Lower leg skin (tissue), 3 donors: ENCODE data around the gene NPIPB9.
"Not testable (repeated sequence)": the region's sequence is repeated elsewhere in the genome, so short reads cannot be mapped to it uniquely, and the experiment has no call there.

ENCODE experiments used
- POLR2A ChIP-seq, 2 donors: fragments of 450-650 bp; IDR thresholded peaks; one replicate each; pipeline ENCODE4 v1.6.1; 2016 to 2017; ENCODE audit warnings: antibody characterized with exemption in 2 of 2, mild to moderate bottlenecking in 1 of 2, moderate library complexity in 1 of 2
- TF ChIP-seq, protein P1 (sequence below), 3 donors: fragments of 450-650 bp; IDR thresholded peaks; one replicate each; pipeline ENCODE4 v1.5.1; 2016; ENCODE audit warnings: antibody characterized with exemption in 3 of 3, mild to moderate bottlenecking in 3 of 3, moderate library complexity in 2 of 3

DNA sequence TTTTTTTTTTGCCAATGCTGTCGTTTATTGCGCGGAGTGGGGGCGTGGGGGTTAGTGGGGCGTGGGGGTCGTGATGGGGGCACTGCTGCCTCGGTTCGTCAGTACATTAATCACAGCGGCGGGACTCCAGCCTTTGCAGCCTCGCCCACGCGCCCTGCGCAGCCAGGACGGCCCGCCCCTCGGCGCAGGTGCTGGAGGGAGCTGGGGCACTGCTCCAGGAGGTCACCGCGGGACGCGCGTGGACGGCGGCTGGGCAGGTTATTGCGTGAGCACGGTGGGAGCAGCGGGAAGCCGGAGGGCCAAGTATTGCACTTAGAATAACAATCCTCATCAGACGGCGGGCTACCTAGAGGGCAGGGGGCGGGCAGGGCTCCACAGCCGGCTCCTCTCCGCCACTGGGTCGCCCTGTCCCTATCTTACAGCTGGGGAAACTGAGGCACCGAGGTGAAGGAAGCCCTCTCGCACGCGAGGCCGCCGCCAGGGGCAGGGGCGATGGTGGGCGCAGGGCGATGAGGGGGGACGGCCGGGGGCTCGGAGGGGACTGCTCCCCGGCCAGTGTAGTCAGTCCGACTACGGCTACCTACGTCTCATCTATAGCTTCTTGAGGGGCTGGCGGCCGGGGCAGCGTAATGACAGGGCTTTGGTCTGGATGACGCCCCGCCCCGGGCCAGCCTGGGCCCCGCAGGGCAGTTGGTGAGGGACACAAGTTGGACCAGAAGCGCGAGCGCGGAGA, 4.8 kb upstream of the NPIPB9 start:
- TF ChIP-seq, protein P1, sequence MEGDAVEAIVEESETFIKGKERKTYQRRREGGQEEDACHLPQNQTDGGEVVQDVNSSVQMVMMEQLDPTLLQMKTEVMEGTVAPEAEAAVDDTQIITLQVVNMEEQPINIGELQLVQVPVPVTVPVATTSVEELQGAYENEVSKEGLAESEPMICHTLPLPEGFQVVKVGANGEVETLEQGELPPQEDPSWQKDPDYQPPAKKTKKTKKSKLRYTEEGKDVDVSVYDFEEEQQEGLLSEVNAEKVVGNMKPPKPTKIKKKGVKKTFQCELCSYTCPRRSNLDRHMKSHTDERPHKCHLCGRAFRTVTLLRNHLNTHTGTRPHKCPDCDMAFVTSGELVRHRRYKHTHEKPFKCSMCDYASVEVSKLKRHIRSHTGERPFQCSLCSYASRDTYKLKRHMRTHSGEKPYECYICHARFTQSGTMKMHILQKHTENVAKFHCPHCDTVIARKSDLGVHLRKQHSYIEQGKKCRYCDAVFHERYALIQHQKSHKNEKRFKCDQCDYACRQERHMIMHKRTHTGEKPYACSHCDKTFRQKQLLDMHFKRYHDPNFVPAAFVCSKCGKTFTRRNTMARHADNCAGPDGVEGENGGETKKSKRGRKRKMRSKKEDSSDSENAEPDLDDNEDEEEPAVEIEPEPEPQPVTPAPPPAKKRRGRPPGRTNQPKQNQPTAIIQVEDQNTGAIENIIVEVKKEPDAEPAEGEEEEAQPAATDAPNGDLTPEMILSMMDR (IDR thresholded peaks at IDR 0.05) = not testable (repeated sequence)
- TF ChIP-seq POLR2A (IDR thresholded peaks at IDR 0.05) = not testable (repeated sequence)
